ENCODE measurements around the gene KRTAP4-7.
"Not testable (repeated sequence)": the region's sequence is repeated elsewhere in the genome, so short reads cannot be mapped to it uniquely, and the experiment has no call there.

Gene KRTAP4-7

GRCh38 chr17:41084100-41084856, at the start of gene KRTAP4-7:
TSS of gene KRTAP4-7 (plus strand) at chr17:41084150. CDS start at chr17:41084207, 57 bp downstream.
- not testable (repeated sequence) for DNase-seq

- not testable (repeated sequence) for DNase-seq
Observed at GRCh38 chr17:41034346-41034935, 49.5 kb upstream of the KRTAP4-7 start, which contains the start of gene KRTAP1-3. TSS of gene KRTAP1-3 (minus strand) at chr17:41034874. CDS start at chr17:41034821, 53 bp downstream.

GRCh38 chr17:41037853-41038350, 46.0 kb upstream of the KRTAP4-7 start:
- DNase-seq = no peak

GRCh38 chr17:41040783-41041571, 43.0 kb upstream of the KRTAP4-7 start, which contains the start of gene KRTAP1-1:
TSS of gene KRTAP1-1 (minus strand) at chr17:41041450. CDS start at chr17:41041397, 53 bp downstream.
- DNase-seq = not testable (repeated sequence)

- DNase-seq = no peak
Observed at GRCh38 chr17:41042953-41043352, 41.0 kb upstream of the KRTAP4-7 start.

- not testable (repeated sequence) for DNase-seq
Observed at GRCh38 chr17:41046735-41047465, 37.0 kb upstream of the KRTAP4-7 start, which contains the start of gene KRTAP2-1. TSS of gene KRTAP2-1 (minus strand) at chr17:41047316. CDS start at chr17:41047267, 49 bp downstream.

GRCh38 chr17:41048441-41048840, 35.5 kb upstream of the KRTAP4-7 start:
- DNase-seq = no peak

GRCh38 chr17:41049110-41049509, 34.8 kb upstream of the KRTAP4-7 start:
- no peak for DNase-seq

GRCh38 chr17:41052566-41052965, 31.4 kb upstream of the KRTAP4-7 start:
- no peak for DNase-seq

- no peak for DNase-seq
Observed at GRCh38 chr17:41054025-41054424, 29.9 kb upstream of the KRTAP4-7 start.

GRCh38 chr17:41054556-41054955, 29.4 kb upstream of the KRTAP4-7 start:
- not testable (repeated sequence) for DNase-seq

GRCh38 chr17:41055130-41055529, 28.8 kb upstream of the KRTAP4-7 start, which contains the start of gene KRTAP2-2:
TSS of gene KRTAP2-2 (minus strand) at chr17:41055230. CDS start at chr17:41055211, 19 bp downstream.
- not testable (repeated sequence) for DNase-seq

GRCh38 chr17:41057547-41057946, 26.4 kb upstream of the KRTAP4-7 start:
- no peak for DNase-seq

GRCh38 chr17:41058741-41059140, 25.2 kb upstream of the KRTAP4-7 start:
- no peak for DNase-seq

- DNase-seq = not testable (repeated sequence)
Observed at GRCh38 chr17:41059276-41060051, 24.5 kb upstream of the KRTAP4-7 start.

- no peak for DNase-seq
Observed at GRCh38 chr17:41060052-41060604, 23.8 kb upstream of the KRTAP4-7 start, which contains the start of gene KRTAP2-3. TSS of gene KRTAP2-3 (minus strand) at chr17:41060114. CDS start at chr17:41060050, 64 bp downstream.

- no peak for DNase-seq
Observed at GRCh38 chr17:41061964-41062363, 22.0 kb upstream of the KRTAP4-7 start.

GRCh38 chr17:41063449-41063848, 20.5 kb upstream of the KRTAP4-7 start:
- DNase-seq = no peak

GRCh38 chr17:41064301-41064700, 19.6 kb upstream of the KRTAP4-7 start:
- no peak for DNase-seq

GRCh38 chr17:41065016-41065689, 18.8 kb upstream of the KRTAP4-7 start:
- not testable (repeated sequence) for DNase-seq

Data from GDM1 (cell line).